ENCODE results near the gene IL1RAPL2.
A peak's percentile ranks its signal among the peaks of the same experiment; 100 is the strongest.
"Not testable (repeated sequence)": the region's sequence is repeated elsewhere in the genome, so short reads cannot be mapped to it uniquely, and the experiment has no call there.

IL1RAPL2 gene

GRCh38 chrX:105189093-105189492 lies 623.1 kb downstream of the IL1RAPL2 start:
- no peak for DNase-seq

- DNase-seq, result peak; percentile 55
These were observed 624.4 kb downstream of the IL1RAPL2 start for GRCh38 chrX:105190252-105190853.

GRCh38 chrX:105191878-105192277 lies 625.9 kb downstream of the IL1RAPL2 start:
- DNase-seq, result peak; percentile 67

- DNase-seq, result no peak
These were observed 643.4 kb downstream of the IL1RAPL2 start for GRCh38 chrX:105209406-105209805.

- DNase-seq, result peak; percentile 4
These were observed 644.3 kb downstream of the IL1RAPL2 start for GRCh38 chrX:105210258-105210657.

- DNase-seq, result no peak
These were observed 645.1 kb downstream of the IL1RAPL2 start for GRCh38 chrX:105211066-105211575.

- DNase-seq, result no peak
These were observed 653.7 kb downstream of the IL1RAPL2 start for GRCh38 chrX:105219454-105220401.

- DNase-seq, result no peak
These were observed 654.6 kb downstream of the IL1RAPL2 start, which contains the start of gene TEX13A for GRCh38 chrX:105220636-105221035. TSS of gene TEX13A (minus strand) at chrX:105220694. CDS start at chrX:105220397, 297 bp downstream.

GRCh38 chrX:105221374-105221773 lies 655.4 kb downstream of the IL1RAPL2 start:
- no peak for DNase-seq

- DNase-seq, result no peak
These were observed 660.5 kb downstream of the IL1RAPL2 start for GRCh38 chrX:105226499-105226898.

GRCh38 chrX:105228602-105229001 lies 662.6 kb downstream of the IL1RAPL2 start:
- no peak for DNase-seq

GRCh38 chrX:105229146-105229545 lies 663.1 kb downstream of the IL1RAPL2 start:
- DNase-seq, result no peak

GRCh38 chrX:105237407-105237806 lies 671.4 kb downstream of the IL1RAPL2 start:
- not testable (repeated sequence) for DNase-seq

GRCh38 chrX:105241056-105241455 lies 675.1 kb downstream of the IL1RAPL2 start:
- DNase-seq, result no peak

GRCh38 chrX:105260291-105261043 lies 694.5 kb downstream of the IL1RAPL2 start:
- DNase-seq, result no peak

GRCh38 chrX:105263171-105263570 lies 697.2 kb downstream of the IL1RAPL2 start:
- DNase-seq, result no peak

- DNase-seq, result no peak
These were observed 697.8 kb downstream of the IL1RAPL2 start for GRCh38 chrX:105263801-105264200.

- no peak for DNase-seq
These were observed 699.1 kb downstream of the IL1RAPL2 start for GRCh38 chrX:105265093-105265492.

GRCh38 chrX:105266456-105266855 lies 700.5 kb downstream of the IL1RAPL2 start:
- DNase-seq, result no peak

- DNase-seq, result no peak
These were observed 701.2 kb downstream of the IL1RAPL2 start for GRCh38 chrX:105267167-105267566.

- no peak for DNase-seq
These were observed 703.4 kb downstream of the IL1RAPL2 start for GRCh38 chrX:105269386-105269785.

GRCh38 chrX:105273326-105273725 lies 707.3 kb downstream of the IL1RAPL2 start:
- peak; percentile 7 for DNase-seq

- no peak for DNase-seq
These were observed 708.1 kb downstream of the IL1RAPL2 start for GRCh38 chrX:105274091-105274490.
